D721Med (cell line): ENCODE data around the gene GPX3.
A peak's percentile ranks its signal among the peaks of the same experiment; 100 is the strongest.

ENCODE experiments used
- DNase-seq: peaks from one replicate; pipeline ENCODE4 v3.0.0; 2011; ENCODE audit warnings: low spot score; ENCODE audit not compliant: insufficient read length
- FAIRE-seq: peaks from 2 replicates; lab custom pipeline; 2011; peaks lifted over from hg19 to GRCh38; lab: Jason Lieb, UNC
- TF ChIP-seq, protein P1 (sequence below): IDR thresholded peaks from 2 replicates; pipeline ENCODE4 v1.5.1; 2012; ENCODE audit warnings: mild to moderate bottlenecking, control low read depth; ENCODE audit not compliant: insufficient read depth; ENCODE audit errors: missing control alignments

Gene GPX3

DNA sequence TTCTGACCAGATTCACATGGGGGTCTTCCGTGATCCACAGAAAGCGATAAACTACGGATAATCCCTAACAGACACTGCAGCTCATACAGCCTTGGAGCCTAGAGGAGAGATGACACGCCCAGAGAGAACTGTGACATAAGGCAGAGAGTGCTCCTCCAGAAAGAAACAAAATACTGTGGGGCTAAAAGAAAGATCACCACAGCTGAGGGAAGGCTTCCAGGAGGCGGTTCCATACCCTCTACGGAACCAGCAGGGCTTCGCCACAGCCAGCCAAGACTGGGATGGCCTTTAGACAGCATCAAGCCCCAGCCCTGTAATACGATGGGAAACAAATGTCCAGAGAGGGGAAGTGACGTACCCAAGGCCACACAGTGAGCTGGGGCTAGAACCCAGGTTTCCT, 19.3 kb downstream of the GPX3 start:
- TF ChIP-seq, protein P1, sequence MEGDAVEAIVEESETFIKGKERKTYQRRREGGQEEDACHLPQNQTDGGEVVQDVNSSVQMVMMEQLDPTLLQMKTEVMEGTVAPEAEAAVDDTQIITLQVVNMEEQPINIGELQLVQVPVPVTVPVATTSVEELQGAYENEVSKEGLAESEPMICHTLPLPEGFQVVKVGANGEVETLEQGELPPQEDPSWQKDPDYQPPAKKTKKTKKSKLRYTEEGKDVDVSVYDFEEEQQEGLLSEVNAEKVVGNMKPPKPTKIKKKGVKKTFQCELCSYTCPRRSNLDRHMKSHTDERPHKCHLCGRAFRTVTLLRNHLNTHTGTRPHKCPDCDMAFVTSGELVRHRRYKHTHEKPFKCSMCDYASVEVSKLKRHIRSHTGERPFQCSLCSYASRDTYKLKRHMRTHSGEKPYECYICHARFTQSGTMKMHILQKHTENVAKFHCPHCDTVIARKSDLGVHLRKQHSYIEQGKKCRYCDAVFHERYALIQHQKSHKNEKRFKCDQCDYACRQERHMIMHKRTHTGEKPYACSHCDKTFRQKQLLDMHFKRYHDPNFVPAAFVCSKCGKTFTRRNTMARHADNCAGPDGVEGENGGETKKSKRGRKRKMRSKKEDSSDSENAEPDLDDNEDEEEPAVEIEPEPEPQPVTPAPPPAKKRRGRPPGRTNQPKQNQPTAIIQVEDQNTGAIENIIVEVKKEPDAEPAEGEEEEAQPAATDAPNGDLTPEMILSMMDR = no peak
- no peak for FAIRE-seq
- DNase-seq = no peak

DNA sequence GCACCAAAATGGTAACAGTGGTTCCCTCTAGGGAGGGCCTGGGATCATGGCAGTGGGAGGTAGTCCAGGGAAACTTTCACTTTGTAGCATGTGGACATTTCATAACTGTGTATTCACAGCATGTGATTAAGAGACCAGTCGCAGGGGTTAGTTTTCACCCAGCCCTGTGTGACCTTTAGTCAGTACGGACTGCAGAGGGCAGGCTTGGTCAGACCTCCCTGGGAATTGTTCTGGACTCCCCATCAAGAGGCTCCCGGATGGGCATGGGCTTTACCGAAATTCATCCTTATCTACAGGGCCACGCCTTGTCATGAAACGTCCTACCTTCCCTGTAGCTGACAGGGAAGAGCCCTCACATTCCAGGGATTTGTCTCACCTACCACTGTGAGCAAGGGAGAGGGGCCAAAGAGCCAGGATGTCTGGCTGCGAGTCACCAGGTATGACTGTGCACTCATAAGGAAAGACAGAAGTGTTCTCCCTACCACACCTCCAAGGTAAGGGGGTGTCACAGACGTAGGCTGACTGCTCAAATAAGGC, 19.9 kb downstream of the GPX3 start:
- DNase-seq (no peak), FAIRE-seq (no peak)
- TF ChIP-seq, protein P1 = no peak

DNA sequence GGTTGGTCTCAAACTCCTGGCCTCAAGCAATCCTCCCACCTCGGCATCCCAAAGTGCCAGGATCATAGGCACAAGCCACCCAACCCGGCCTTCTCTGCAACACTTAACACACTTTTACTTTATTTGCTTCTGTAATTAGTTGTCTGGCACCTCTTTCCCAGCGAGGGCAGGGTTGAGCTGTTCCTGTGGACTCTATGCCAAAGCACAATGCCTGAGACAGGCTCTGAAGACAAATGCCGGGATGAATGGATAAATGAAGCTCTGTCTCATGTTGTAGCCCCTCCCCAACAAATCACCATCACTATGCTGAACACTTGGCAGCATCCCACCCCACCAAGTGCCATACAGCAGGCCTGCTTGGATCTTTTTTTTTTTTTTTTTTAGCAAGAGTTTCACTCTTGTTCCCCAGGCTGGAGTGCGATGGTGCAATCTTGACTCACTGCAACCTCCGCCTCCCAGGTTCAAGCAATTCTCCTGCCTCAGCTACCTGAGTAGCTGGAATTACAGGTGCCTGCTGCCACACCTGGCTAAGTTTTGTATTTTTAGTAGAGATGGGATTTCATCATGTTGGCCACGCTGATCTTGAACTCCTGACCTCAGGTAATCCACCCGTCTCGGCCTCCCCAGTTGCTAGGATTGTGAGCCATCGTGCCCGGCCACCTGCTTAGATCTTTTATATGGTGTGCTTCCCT, 21.3 kb downstream of the GPX3 start:
- no peak for DNase-seq
- no peak for FAIRE-seq
- TF ChIP-seq, protein P1 = no peak

DNA sequence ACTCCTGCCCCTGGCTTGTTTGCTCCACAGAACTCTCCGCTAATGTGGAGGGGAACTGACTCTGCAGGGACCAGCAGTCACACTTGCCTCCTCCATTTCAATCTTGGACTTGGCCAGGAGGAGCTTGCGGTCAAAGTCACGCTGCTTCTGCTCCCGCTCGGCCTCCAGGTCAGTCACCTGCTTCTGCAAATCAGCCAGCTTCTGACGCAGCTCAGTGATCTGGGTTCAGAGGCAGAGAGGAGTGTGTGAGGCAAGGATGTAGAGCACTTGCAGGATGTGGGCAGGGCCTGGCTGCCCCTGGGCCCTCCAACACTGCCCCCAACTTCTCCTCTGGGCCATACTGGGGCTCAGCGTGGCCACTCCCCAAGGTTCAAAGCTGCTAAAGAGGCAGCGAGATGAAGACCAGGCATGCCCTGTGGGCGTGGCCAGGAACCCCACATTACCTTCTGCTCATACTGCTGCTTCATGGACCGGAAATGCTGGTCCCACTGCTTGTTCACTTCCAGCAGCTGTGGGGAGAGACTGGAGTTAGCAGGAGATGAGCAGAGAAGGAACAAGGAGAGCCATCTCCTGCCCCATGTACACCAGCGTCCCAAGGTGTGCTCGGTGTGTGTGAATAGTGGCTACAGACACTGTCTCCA, 22.2 kb downstream of the GPX3 start:
- TF ChIP-seq, protein P1 = no peak
- DNase-seq (no peak), FAIRE-seq (no peak)

DNA sequence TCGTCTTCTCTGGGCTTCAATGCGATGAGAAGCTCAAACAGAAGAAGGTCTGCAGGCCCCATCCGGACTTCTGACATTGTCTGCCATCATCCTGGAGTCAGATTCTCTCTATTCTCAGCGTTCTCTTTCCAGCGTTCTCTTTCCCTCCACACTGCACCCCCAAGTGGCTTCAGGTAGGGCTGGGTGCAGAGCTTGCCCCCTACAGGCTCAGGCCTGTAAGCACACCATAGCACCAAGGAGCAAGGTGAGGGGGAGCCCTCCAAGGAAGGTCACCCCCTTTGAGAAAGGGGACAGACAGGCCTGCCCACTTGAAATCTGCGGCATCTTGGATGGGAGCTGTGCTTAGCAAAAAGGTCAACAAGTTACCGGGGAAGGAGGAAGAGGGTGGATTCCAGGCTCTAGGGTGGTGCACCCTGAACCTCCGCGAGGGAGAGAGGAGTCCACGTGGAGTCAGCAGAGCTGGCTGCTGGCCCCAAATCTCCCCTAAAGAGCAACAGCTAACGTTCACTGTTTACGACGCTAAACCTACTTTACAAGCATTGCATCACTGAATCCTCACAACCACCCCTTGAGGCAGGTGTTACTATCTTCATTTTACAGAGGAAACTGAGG, 27.5 kb downstream of the GPX3 start:
- TF ChIP-seq, protein P1 = peak; percentile 80
- FAIRE-seq (no peak), DNase-seq (no peak)

DNA sequence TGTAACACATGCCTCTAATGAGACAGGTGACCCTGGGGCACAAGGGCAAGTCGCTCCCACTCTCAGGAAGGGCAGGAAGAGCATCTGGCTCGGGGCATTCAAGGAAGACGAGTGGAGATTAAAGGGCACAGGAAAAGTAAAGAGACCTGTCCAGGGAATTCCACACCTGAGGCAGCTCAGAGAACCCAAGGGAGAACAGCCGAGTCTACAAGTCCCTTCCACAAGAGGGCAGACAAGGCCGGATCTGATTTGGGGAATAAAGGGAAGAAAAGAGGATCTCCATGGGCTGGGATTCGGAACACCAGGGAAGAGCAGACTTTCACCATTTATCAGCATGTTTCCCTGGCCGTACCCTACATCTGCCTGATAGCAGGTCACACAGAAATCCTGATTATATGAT, 28.1 kb downstream of the GPX3 start:
- DNase-seq = no peak
- FAIRE-seq = no peak
- TF ChIP-seq, protein P1 = peak; percentile 7
